ENCODE results near the gene CEP85L. TPM values are rescaled to one million over a fixed set of nuclear protein-coding genes. Genes with fewer than 3 reads are reported as not detected.

CEP85L gene
- total and polyA plus RNA-seq, 5 experiments from 2014 or later: 31.1 to 73.6 (median 50.0) TPM

DNA sequence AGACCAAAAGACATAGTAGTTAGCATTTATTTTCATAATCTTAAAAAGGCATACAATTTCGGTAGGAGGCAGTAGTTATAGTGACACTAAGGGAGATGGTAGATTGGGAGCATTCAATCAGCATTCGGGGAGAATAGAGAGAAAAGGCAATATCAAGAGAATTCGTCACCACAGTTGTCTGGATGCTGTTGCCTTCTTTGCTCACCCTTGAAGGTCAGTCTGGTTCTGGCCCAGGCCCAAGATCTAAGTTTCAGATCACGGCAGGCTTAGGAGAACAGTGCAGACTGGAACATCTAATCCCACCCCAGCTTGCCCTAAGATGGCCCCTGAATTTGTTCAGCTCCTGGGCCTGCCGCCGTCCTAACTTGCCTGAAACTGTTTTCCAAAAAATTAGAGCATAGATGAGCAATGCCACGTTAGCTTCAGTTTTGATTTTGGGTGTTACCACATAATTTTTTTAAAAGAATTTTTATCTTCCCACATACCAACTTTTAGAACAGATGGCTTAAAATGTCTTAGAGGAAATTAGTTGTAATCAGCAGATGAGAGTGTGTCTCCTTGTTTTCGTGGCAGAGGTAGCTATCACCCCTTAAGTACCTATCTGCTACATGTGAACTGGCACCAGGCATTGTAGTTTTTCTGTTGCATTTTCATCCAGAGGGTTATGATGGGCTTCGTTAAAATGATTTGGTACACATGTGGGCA is 8.3 kb upstream of the CEP85L start:
- peaks cover 34 to 70% (median 66%) of the 10 kb centered on the region in 4 donors for H3K4me1 Mint-ChIP-seq
- peaks cover 4 to 26% (median 8%) of the 10 kb centered on the region in 3 donors for H3K36me3 Mint-ChIP-seq
- ATAC-seq (peak; percentile 3 to 15), DNase-seq (no peak)
- H3K27ac Mint-ChIP-seq: peak overlapping the region; percentile 75 to 92 (median 86)
- no peaks in the 10 kb centered on the region for H3K27me3 Mint-ChIP-seq
- POLR2A ChIA-PET: interaction anchor here (0.8 to 2.3 kb wide), 4 partner anchors 9 to 50 kb away, joined by 3 to 14 read pairs (median 4); partner anchors contain the start of gene CEP85L
- no peaks in the 10 kb centered on the region for H3K9me3 Mint-ChIP-seq
- H3K4me3 Mint-ChIP-seq: peak overlapping the region in 9 of 10 donors; percentile 2 to 76 (median 37)

DNA sequence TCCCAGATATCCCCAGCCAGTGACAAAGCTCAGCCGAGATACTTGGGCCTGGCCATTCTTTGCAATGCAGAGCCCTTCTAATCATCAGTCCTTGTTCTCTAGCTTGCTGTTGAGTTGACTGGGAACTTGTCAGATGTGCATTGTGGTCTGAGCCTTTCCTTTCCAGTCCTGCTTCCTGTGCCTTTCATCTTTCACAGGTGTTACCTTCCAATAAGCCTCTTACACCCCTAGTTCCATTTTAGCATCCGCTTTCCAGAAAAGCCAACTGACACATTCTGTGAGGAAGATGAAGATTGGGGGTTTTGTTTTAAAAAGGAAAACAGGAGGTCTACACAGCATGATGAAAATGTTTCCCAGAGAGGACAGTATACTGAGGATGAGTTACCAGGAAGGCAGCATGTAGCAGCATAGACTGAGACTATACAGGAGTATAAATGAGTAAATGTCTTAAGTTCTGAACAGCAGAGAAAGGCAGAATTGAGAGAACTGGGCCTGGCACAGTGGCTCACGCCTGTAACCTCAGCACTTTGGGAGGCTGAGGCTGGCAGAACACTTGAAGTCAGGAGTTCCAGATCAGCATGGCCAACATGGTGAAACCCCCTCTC is 5.6 kb upstream of the CEP85L start:
- peak; percentile 45 to 54 for ATAC-seq
- peak in 3 of 10 donors; percentile 31 to 47 (median 42) for DNase-seq
- Mint-ChIP-seq H3K4me1 (peaks cover 31 to 64% (median 61%) of the 10 kb centered on the region in 4 donors), H3K4me3 (peak overlapping the region in 9 of 10 donors; percentile 22 to 80 (median 62)), H3K27me3 (no peaks in the 10 kb centered on the region), H3K27ac (peak overlapping the region; percentile 74 to 92 (median 86)), H3K36me3 (peaks cover 3 to 17% (median 8%) of the 10 kb centered on the region in 3 donors), H3K9me3 (no peaks in the 10 kb centered on the region)
- POLR2A ChIA-PET: interaction anchor here (1.1 to 2.0 kb wide), 4 partner anchors 9 to 69 kb away, joined by 3 to 12 read pairs (median 4); no protein-coding TSS in a partner anchor

DNA sequence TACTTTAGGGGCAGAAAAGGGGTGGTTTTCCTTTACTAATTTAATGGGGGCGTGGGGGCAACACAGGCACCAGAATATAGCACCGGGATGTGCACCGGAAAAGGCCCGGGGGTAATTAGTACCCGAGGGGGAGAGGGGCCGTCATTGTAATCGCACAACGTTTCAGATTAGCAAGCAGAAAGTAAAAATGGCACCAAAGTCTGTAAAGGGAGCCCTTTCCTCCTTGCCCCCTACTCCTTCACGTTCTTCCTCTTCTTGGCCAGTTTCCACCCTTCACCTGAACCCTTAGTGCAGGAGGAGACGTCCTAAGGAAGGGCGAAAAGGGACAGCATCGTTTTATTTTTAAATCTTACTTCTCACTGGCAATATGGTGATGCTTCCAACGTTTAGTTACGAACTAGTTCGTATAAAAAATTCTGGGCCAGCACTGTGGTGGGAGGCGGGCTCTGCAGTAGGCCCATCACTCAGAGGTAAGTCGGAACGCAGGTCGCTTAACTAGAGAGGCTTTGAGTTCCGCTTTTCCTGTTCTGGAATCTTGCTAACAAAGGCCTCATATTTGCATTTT is 742 bp upstream of the CEP85L start:
- POLR2A ChIA-PET: interaction anchor here (0.7 to 3.2 kb wide), 12 partner anchors 14 to 242 kb away, joined by 3 to 55 read pairs (median 6); partner anchors contain the start of gene ASF1A
- H3K27ac Mint-ChIP-seq: peak overlapping the region; percentile 88 to 98 (median 96)
- peaks cover 24 to 57% (median 52%) of the 10 kb centered on the region in 4 donors for H3K4me1 Mint-ChIP-seq
- H3K9me3 Mint-ChIP-seq: no peaks in the 10 kb centered on the region
- no peaks in the 10 kb centered on the region for H3K27me3 Mint-ChIP-seq
- H3K36me3 Mint-ChIP-seq: peaks cover 0 to 3% (median 0%) of the 10 kb centered on the region in 3 donors
- H3K4me3 Mint-ChIP-seq: peak overlapping the region; percentile 90 to 96 (median 94)
- DNase-seq (no peak), ATAC-seq (no peak)

DNA sequence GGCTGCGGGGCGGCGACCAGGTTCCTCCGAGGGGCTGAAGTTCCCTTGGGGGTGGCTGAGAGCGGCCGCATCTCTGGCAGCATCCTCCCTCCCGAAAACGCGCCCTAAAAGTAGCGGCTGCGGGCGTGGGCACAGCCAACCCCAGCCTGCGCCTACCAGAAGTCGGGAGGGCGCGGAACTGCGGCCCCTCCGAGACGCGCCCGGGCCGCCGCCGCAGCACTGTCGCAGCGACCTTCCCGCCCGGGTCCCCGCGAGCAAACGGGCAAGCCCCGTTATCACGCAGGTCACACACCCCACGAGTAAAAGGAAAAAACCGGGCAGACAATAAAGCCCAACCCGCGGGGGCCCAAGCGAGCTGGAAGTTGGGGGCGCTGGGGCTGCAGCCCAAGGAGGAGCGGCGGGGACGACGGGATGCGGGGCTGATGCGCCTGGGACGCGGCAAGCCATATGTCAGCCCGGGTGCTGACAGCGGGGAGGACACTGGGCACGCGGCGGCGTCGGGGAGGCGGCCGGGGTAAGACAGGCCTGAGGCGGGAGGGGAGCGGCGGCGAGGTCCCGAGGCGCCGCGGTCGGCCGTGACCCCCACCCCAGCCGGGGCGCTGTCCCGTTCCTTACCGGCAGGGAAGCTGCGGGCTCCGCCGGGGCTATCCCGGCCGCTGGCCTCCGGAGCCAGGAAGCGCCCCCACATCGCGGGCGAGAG is 659 bp downstream of the CEP85L start:
- ATAC-seq (peak; percentile 37 to 43), DNase-seq (peak; percentile 25 to 65 (median 46))
- H3K9me3 Mint-ChIP-seq: no peaks in the 10 kb centered on the region
- H3K4me1 Mint-ChIP-seq: peaks cover 19 to 51% (median 44%) of the 10 kb centered on the region in 4 donors
- peak overlapping the region in 9 of 10 donors; percentile 70 to 96 (median 91) for H3K27ac Mint-ChIP-seq
- H3K27me3 Mint-ChIP-seq: no peaks in the 10 kb centered on the region
- peaks cover 0 to 9% (median 0%) of the 10 kb centered on the region in 3 donors for H3K36me3 Mint-ChIP-seq
- H3K4me3 Mint-ChIP-seq: peak overlapping the region; percentile 82 to 96 (median 90)
- POLR2A ChIA-PET: interaction anchor here (0.6 to 3.2 kb wide), 22 partner anchors 9 to 243 kb away, joined by 3 to 55 read pairs (median 4); partner anchors contain the start of gene ASF1A

DNA sequence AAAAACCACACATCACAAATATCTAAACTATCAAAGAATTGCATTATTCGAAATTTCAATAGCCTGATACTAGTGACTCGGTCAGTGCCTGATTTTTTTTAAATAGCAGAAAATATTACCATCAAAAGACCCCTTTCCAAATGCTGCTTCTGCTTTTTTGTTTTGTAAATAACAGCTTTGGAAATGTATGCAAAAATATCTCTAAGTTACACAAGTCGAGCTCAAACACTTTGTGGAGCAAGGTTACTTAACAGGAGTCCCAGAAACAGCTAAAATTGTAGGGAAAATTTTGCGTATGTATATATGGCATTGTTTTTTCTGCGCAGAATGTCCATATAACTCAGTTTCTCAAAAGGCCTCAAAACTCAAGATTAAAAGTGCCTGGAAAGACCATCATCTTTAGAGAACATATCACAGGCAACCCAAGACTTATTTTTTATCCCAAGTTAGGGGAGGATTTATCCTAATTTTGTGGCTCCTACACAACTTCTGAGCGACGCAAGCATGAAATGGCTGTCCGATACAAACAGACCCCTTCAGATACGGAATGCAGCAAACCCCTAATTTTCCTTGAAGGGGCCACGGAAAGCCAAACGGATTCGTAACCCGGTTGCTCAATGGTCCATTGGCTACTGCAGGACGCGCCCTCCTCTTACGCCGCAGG is 1.3 kb downstream of the CEP85L start:
- Mint-ChIP-seq H3K4me1 (peaks cover 18 to 50% (median 41%) of the 10 kb centered on the region in 4 donors), H3K27ac (peak overlapping the region; percentile 8 to 96 (median 86)), H3K9me3 (no peaks in the 10 kb centered on the region)

DNA sequence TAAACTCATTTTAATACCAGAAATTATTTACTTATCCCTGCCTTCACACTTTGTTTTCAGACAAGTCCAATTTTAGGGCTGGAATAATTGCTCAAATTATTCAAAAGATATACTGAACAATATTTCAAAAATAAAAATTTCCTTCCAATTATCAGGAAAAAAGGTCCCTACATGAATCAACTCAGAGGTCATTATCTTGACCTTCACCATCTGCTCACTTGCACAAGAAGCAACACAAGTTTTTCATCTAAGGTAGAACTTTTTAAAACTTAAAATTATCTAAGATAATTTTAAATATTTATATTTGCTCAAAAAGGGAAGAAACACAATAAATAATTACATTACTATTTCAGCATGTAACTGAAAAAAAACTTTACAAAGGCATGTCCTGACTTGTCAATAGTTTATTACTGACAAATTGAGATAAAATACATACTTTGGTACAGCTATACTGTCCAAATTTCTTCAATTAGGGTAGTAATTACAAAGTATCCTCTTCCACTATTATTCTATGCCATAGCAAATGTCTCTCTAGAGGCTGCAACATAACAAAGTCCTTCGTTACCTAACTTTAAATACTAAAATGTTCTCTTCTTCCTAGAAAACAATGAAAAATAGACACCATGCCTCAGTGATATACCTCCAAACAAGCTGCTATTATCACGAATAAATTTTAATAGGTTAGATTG is 2.4 kb downstream of the CEP85L start:
- Mint-ChIP-seq H3K27ac (peak overlapping the region in 3 of 10 donors; percentile 11 to 90 (median 70)), H3K4me3 (peak overlapping the region; percentile 82 to 95 (median 90)), H3K4me1 (peaks cover 28 to 55% (median 45%) of the 10 kb centered on the region in 4 donors), H3K36me3 (peaks cover 0 to 21% (median 0%) of the 10 kb centered on the region in 3 donors), H3K9me3 (no peaks in the 10 kb centered on the region), H3K27me3 (no peaks in the 10 kb centered on the region)
- POLR2A ChIA-PET: interaction anchor here (0.7 to 3.2 kb wide), 2 partner anchors 17 to 60 kb away, joined by 4 to 55 read pairs; no protein-coding TSS in a partner anchor
- no peak for ATAC-seq
- DNase-seq: no peak

More for the DNA sequence above, 1.3 kb downstream of the CEP85L start:
- POLR2A ChIA-PET: interaction anchor here (1.3 to 3.2 kb wide), 9 partner anchors 8 to 150 kb away, joined by 4 to 55 read pairs (median 6); no protein-coding TSS in a partner anchor
- Mint-ChIP-seq H3K27me3 (no peaks in the 10 kb centered on the region), H3K36me3 (peaks cover 0 to 13% (median 0%) of the 10 kb centered on the region in 3 donors), H3K4me3 (peak overlapping the region; percentile 82 to 95 (median 90))
- ATAC-seq (no peak), DNase-seq (no peak)

DNA sequence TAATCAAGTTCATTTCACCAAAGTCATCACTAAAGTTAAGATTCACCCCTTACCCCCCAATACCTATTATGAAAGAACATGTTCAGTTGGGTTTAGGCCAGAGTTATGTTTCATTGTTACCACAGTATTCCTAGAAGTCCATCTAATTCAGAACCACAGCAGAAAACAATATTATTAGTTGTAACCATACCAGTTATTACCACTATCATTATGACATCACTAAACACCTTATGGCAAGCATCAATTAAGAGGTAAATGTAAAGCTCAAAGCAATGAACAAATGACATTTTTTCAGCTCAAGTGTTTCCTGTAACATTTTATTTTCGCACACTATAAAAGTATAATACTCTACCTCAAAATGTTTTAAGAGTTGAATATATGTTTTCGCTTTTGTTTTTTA is 4.4 kb downstream of the CEP85L start:
- H3K27ac Mint-ChIP-seq: no peak overlapping the region
- H3K27me3 Mint-ChIP-seq: no peaks in the 10 kb centered on the region
- POLR2A ChIA-PET: no interaction called here
- no peak for ATAC-seq
- H3K9me3 Mint-ChIP-seq: no peaks in the 10 kb centered on the region
- peaks cover 26 to 58% (median 49%) of the 10 kb centered on the region in 4 donors for H3K4me1 Mint-ChIP-seq
- no peak for DNase-seq
- H3K4me3 Mint-ChIP-seq: peak overlapping the region in 1 of 10 donors; percentile 1
- peaks cover 0 to 18% (median 0%) of the 10 kb centered on the region in 3 donors for H3K36me3 Mint-ChIP-seq

DNA sequence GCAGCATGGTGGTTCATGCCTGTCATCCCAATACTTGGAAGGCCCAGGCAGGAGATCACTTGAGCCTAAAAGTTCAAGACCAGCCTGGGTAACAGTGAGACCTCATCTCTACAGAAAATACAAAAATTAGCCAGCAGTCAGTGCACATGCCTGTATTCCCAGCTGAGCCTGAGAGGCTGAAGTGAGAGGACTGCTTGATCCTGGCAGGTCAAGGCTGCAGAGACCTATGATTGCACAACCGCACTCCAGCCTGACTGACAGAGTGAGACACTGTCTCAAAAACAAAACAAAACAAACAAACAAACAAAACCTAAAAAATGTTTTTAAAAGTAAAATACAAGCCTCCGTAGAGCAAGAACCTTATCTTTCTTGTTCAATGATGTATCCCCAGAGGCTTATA is 6.0 kb downstream of the CEP85L start:
- POLR2A ChIA-PET: interaction anchor here (0.9 kb wide), 1 partner anchor 45 kb away, joined by 3 read pairs; no protein-coding TSS in a partner anchor
- Mint-ChIP-seq H3K27ac (peak overlapping the region in 6 of 10 donors; percentile 0 to 71 (median 44)), H3K36me3 (peaks cover 0 to 18% (median 0%) of the 10 kb centered on the region in 3 donors), H3K4me1 (peaks cover 29 to 66% (median 55%) of the 10 kb centered on the region in 4 donors), H3K27me3 (no peaks in the 10 kb centered on the region), H3K4me3 (peak overlapping the region in 1 of 10 donors; percentile 22), H3K9me3 (no peaks in the 10 kb centered on the region)
- no peak for ATAC-seq
- no peak for DNase-seq

DNA sequence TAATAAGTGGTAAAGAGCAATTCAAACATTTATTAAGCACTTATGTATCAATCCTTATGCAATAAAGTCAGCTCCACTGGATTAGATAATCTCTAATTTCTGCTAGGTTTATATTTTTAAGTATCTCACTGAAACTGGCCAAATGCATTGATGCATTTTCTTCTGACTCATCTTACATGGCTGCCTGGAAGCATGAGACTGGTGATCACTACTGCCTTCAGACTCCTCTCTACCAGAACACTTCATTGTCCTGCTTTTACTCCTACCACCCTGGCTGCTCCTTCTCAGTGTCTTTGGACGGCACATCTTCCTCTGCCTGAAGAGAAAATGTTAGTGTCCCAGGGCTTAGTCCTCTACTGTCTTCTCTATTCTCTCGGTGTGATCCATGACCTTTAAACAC is 7.4 kb downstream of the CEP85L start:
- Mint-ChIP-seq H3K4me1 (peaks cover 33 to 64% (median 58%) of the 10 kb centered on the region in 4 donors), H3K4me3 (peak overlapping the region in 3 of 10 donors; percentile 1 to 9 (median 2)), H3K9me3 (no peaks in the 10 kb centered on the region), H3K36me3 (peaks cover 0 to 18% (median 0%) of the 10 kb centered on the region in 3 donors), H3K27me3 (no peaks in the 10 kb centered on the region), H3K27ac (peak overlapping the region in 8 of 10 donors; percentile 3 to 73 (median 56))
- POLR2A ChIA-PET: interaction anchor here (0.6 kb wide), 1 partner anchor 145 kb away, joined by 3 read pairs; no protein-coding TSS in a partner anchor
- DNase-seq (no peak), ATAC-seq (no peak)

DNA sequence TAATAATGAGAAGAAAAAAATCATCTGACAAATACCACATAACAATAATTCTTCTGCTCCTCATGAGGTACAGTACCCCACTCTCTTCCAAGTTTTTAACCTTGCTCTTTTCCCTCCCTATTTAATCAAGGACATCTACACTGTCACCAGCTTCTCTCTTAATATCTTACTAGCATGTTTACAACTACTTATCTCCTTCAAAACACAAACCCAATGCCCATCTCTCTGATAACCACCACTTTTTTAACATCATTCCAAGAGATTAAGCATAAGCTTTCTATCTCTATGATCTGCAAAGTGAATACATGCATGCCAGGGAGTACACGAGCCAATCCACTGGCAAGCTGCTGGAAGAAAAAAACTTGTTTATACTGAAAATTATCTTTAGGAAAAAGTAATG is 10.3 kb downstream of the CEP85L start:
- POLR2A ChIA-PET: interaction anchor here (1.5 kb wide), 1 partner anchor 10 kb away, joined by 4 read pairs; the partner anchor contains the start of gene CEP85L
- no peak for DNase-seq
- ATAC-seq: no peak
- H3K27ac Mint-ChIP-seq: peak overlapping the region in 9 of 10 donors; percentile 11 to 86 (median 38)
- H3K9me3 Mint-ChIP-seq: no peaks in the 10 kb centered on the region
- H3K4me3 Mint-ChIP-seq: peak overlapping the region in 1 of 10 donors; percentile 23
- H3K27me3 Mint-ChIP-seq: no peaks in the 10 kb centered on the region
- peaks cover 0 to 11% (median 9%) of the 10 kb centered on the region in 3 donors for H3K36me3 Mint-ChIP-seq
- H3K4me1 Mint-ChIP-seq: peaks cover 29 to 78% (median 69%) of the 10 kb centered on the region in 4 donors

All from naive thymus-derived CD8-positive, alpha-beta T cell (primary cell).